ENCODE results near the gene RBM42. TPM values are rescaled to one million over a fixed set of nuclear protein-coding genes. Genes with fewer than 3 reads are reported as not detected.

RBM42 gene
- total and polyA plus RNA-seq, 9 of the 15 experiments (the other 6 are each of a cell fraction or from before 2014, with no cell fraction given): 5.7 to 149 (median 32.4) TPM

DNA sequence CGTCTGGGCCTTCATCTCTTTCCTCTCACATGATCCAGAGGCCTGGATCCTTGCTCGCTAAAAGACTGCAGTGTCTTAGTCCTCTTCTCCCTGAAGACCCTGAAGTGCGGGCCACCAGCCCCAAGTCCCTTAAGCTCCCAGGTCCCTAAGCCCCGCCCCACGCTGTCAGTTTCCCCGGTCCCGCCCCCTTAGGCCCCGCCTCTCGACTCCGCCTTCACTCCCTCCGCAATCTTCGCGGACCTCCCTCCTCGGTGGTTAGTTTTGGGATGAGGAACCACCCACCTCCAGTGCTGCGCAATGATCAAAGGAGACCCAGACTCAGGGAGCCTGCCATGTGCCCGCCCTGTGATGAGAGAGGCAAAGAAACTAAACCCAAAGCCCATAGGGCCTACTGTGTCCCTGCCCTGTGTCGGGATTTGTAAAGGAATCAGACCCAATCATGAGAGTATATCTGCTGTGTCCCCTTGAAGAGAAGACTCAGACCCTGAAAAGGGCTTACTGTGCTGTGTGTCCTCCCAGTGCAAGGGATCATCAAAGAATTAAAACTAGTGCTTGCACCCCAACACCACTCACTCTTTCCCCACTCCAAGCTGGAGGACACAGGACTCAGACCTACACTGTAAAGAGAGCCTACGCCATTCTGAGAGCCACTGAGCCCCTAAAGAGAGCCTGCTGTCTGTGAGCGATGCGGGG lies 16.3 kb downstream of the RBM42 start (continued):
- TF ChIP-seq HNRNPLL (IDR thresholded peaks at IDR 0.05; ENCODE audit: low read depth, low read length, poor library complexity, severe bottlenecking) (peak; percentile 89), NR1H2 (CRISPR knock-in tag; IDR thresholded peaks at IDR 0.05) (no peak), SIN3A (IDR thresholded peaks at IDR 0.05; ENCODE audit: borderline replicate concordance in 2 of 2, control insufficient read depth in 1 of 2, low read depth in 2 of 2, low read length in 2 of 2) (peak; percentile 13 to 75; a peak in 1 of 4 replicates), ETS1 (conservative IDR thresholded peaks at IDR 0.05; ENCODE audit: control insufficient read depth, low read depth, low read length) (0 out of 2 replicates have a peak, but pooled peaks have one; percentile 8), EP400 (IDR thresholded peaks at IDR 0.05) (0 out of 2 replicates have a peak, but pooled peaks have one; percentile 11), CTCF (IDR thresholded peaks at IDR 0.05 in 2 of 3, conservative IDR thresholded peaks at IDR 0.05 in 1 of 3; ENCODE audit: insufficient read depth in 2 of 3, low read depth in 1 of 3, low read length in 3 of 3) (no peak), PBX2 (CRISPR knock-in tag; IDR thresholded peaks at IDR 0.05; ENCODE audit: low read depth) (no peak), PBX2 (tag; conservative IDR thresholded peaks at IDR 0.05; ENCODE audit: low read depth) (0 out of 2 replicates have a peak, but pooled peaks have one; percentile 9)
- TF ChIP-seq, protein P1, sequence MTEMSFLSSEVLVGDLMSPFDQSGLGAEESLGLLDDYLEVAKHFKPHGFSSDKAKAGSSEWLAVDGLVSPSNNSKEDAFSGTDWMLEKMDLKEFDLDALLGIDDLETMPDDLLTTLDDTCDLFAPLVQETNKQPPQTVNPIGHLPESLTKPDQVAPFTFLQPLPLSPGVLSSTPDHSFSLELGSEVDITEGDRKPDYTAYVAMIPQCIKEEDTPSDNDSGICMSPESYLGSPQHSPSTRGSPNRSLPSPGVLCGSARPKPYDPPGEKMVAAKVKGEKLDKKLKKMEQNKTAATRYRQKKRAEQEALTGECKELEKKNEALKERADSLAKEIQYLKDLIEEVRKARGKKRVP (CRISPR knock-in tag; IDR thresholded peaks at IDR 0.05): no peak

Data from K562 (cell line).